KMS-11 (cell line): ENCODE data around the gene CLEC14A.

Experiments
- H2AFZ ChIP-seq: fragments of 200-600 bp; sonication (generic); 2 replicates; pipeline ENCODE4 v1.6.1; 2016; ENCODE audit warnings: antibody characterized with exemption, mixed run types, low read depth
- H3K27ac ChIP-seq: fragments of 200-600 bp; sonication (generic); 2 replicates; pipeline ENCODE4 v1.6.1; 2016; ENCODE audit warnings: mild to moderate bottlenecking, mixed run types
- H3K27me3 ChIP-seq: fragments of 200-600 bp; sonication (generic); 2 replicates; pipeline ENCODE4 v1.6.1; 2017; ENCODE audit warnings: mild to moderate bottlenecking, low read depth, mixed run types, moderate library complexity; ENCODE audit not compliant: insufficient read depth
- H3K36me3 ChIP-seq: fragments of 200-600 bp; sonication (generic); 2 replicates; pipeline ENCODE4 v1.6.1; 2017; ENCODE audit warnings: mild to moderate bottlenecking, mixed run types; ENCODE audit not compliant: insufficient read depth
- H3K4me1 ChIP-seq: fragments of 200-600 bp; sonication (generic); 2 replicates; pipeline ENCODE4 v1.6.1; 2016; ENCODE audit warnings: mild to moderate bottlenecking, low read depth, mixed run types; ENCODE audit not compliant: poor library complexity, severe bottlenecking
- H3K4me2 ChIP-seq: fragments of 200-600 bp; sonication (generic); 2 replicates; pipeline ENCODE4 v1.7.0; 2016; ENCODE audit warnings: mild to moderate bottlenecking, mixed run types
- H3K4me3 ChIP-seq: fragments of 200-600 bp; sonication (generic); IDR thresholded peaks from 2 replicates; pipeline ENCODE4 v1.6.1; 2017; ENCODE audit warnings: low read depth, low read length, mixed read lengths; ENCODE audit not compliant: insufficient read depth
- H3K79me2 ChIP-seq: fragments of 200-600 bp; sonication (generic); 2 replicates; pipeline ENCODE4 v1.6.1; 2016; ENCODE audit warnings: low read depth, mixed run types; ENCODE audit not compliant: insufficient read depth
- H3K9ac ChIP-seq: fragments of 200-600 bp; sonication (generic); 2 replicates; pipeline ENCODE4 v1.6.1; 2016; ENCODE audit warnings: mild to moderate bottlenecking, mixed run types
- H4K20me1 ChIP-seq: fragments of 200-600 bp; sonication (generic); 2 replicates; pipeline ENCODE4 v1.6.1; 2016; ENCODE audit warnings: mild to moderate bottlenecking, mixed run types; ENCODE audit not compliant: insufficient read depth
- CTCF ChIP-seq: fragments of 200-600 bp; sonication (generic); conservative IDR thresholded peaks from 2 replicates; pipeline ENCODE4 v1.6.1; 2017; ENCODE audit warnings: low read depth, mild to moderate bottlenecking, antibody characterized with exemption, low read length, moderate library complexity, mixed read lengths

The CLEC14A gene

DNA sequence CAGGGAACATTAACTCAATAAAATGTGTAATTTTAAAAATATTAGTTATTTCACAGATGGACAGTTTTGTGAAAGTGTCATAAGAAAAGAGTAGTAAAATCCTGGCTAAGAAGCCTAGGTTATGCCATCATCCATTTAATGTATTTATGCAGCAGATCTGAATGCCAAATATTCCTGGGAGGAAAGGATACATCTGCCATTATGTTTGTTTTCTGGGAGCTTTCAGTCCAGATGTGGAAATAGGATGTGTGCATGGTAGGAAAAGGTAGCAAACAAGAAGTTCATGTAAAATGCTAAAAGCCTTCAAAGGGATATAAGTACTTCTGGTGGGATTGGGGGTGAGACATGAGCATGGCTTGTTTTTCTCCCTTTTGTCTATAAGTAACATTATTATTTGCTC is 27.0 kb upstream of the CLEC14A start:
- Histone ChIP-seq H3K36me3 (no peaks in the 10 kb centered on the region), H3K4me2 (no peak overlapping the region), H4K20me1 (no peaks in the 10 kb centered on the region), H3K9ac (no peak overlapping the region), H2AFZ (no peak overlapping the region), H3K79me2 (no peaks in the 10 kb centered on the region), H3K4me3 (no peak overlapping the region), H3K27ac (no peak overlapping the region), H3K27me3 (no peaks in the 10 kb centered on the region), H3K4me1 (no peaks in the 10 kb centered on the region)
- TF ChIP-seq CTCF: no peak

DNA sequence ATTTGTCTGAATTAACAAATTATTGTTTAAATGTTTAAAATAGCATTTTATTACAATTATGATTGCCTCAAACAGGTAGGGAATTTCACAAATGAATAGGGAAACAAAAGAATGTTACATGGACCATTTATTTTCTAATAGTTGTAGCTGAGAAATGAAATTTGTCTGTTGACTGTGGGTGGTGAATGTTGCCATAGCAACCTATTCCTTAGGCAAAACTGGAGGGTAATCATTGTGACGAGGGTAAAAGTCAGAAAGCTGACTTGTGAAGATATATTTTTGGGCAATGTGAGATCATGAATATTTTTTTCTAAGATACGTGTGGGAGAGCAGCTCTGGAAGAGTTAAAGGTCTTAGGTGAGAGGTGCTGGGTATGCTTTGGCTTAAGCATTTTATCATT is 24.2 kb upstream of the CLEC14A start:
- no peaks in the 10 kb centered on the region for H3K79me2 ChIP-seq
- H3K4me2 ChIP-seq: no peak overlapping the region
- H3K9ac ChIP-seq: no peak overlapping the region
- H3K4me1 ChIP-seq: no peaks in the 10 kb centered on the region
- no peaks in the 10 kb centered on the region for H3K36me3 ChIP-seq
- no peaks in the 10 kb centered on the region for H3K27me3 ChIP-seq
- no peak overlapping the region for H3K4me3 ChIP-seq
- H2AFZ ChIP-seq: no peak overlapping the region
- no peak for TF ChIP-seq CTCF
- H4K20me1 ChIP-seq: no peaks in the 10 kb centered on the region
- no peak overlapping the region for H3K27ac ChIP-seq

- no peaks in the 10 kb centered on the region for H3K27me3 ChIP-seq
- no peak overlapping the region for H3K27ac ChIP-seq
Observed at GRCh38 chr14:38279572-38279971, 23.7 kb upstream of the CLEC14A start.

DNA sequence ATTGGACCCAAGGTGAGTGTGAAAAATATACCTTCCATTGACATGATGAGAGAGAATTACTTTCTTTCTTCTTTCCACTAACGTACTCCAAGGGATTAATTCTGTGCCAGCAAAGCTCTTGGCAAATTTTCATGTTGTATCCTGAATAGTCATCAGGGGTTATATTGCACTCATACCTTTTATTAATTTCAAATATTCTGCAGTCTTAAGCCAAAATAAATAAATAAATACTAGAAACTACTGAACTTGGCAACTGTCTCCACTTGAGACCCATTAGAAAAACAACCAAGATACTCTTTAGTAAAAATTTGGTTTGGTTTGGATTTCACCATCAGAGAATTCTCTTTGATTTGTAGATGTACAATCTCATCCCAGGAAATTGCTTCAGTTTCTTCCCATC is 22.1 kb upstream of the CLEC14A start:
- no peak overlapping the region for H2AFZ ChIP-seq
- TF ChIP-seq CTCF: no peak
- H4K20me1 ChIP-seq: no peaks in the 10 kb centered on the region
- H3K4me3 ChIP-seq: no peak overlapping the region
- H3K36me3 ChIP-seq: no peaks in the 10 kb centered on the region
- H3K27me3 ChIP-seq: no peaks in the 10 kb centered on the region
- no peak overlapping the region for H3K27ac ChIP-seq
- no peak overlapping the region for H3K9ac ChIP-seq
- H3K4me1 ChIP-seq: no peaks in the 10 kb centered on the region
- no peak overlapping the region for H3K4me2 ChIP-seq
- H3K79me2 ChIP-seq: no peaks in the 10 kb centered on the region

More at GRCh38 chr14:38279572-38279971, 23.7 kb upstream of the CLEC14A start:
- Histone ChIP-seq H3K36me3 (no peaks in the 10 kb centered on the region), H4K20me1 (no peaks in the 10 kb centered on the region), H3K4me1 (no peaks in the 10 kb centered on the region), H3K4me2 (no peak overlapping the region), H3K4me3 (no peak overlapping the region), H3K9ac (no peak overlapping the region), H3K79me2 (no peaks in the 10 kb centered on the region), H2AFZ (no peak overlapping the region)
- no peak for TF ChIP-seq CTCF

DNA sequence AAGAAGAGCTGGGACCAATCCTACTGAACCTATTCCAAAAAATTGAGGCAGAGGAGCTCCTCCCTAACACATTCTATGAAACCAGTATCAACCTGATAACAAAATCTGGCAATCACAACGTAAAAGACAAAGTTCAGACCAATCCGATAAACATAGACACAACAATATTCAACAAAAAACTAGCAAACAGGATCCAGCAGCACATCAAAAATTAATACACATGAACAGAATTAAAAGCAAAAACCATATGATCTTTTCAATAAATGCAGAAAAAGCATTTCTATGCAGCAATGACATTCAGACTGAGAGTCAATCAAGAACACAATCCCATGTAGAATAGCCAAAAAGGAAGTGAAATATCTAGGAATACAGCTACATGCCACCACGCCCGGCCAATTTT is 7.0 kb upstream of the CLEC14A start:
- H4K20me1 ChIP-seq: no peaks in the 10 kb centered on the region
- H3K36me3 ChIP-seq: no peaks in the 10 kb centered on the region
- no peak overlapping the region for H3K4me2 ChIP-seq
- H3K4me1 ChIP-seq: no peaks in the 10 kb centered on the region
- H2AFZ ChIP-seq: no peak overlapping the region
- H3K79me2 ChIP-seq: no peaks in the 10 kb centered on the region
- TF ChIP-seq CTCF: no peak
- H3K27ac ChIP-seq: no peak overlapping the region
- no peak overlapping the region for H3K4me3 ChIP-seq
- no peaks in the 10 kb centered on the region for H3K27me3 ChIP-seq
- no peak overlapping the region for H3K9ac ChIP-seq
